H9 (cell line): Measurements from ENCODE around the gene ITGB3. TPM values are rescaled to one million over a fixed set of nuclear protein-coding genes. Genes with fewer than 3 reads are reported as not detected.

ENCODE experiments used
- DNase-seq: peaks from one replicate; pipeline ENCODE4 v3.0.0-alpha.2; 2017
- H2AFZ ChIP-seq: one replicate; pipeline ENCODE4 v1.6.1; 2013; ENCODE audit warnings: mild to moderate bottlenecking, low read length, control low read depth, moderate library complexity
- H2AK5ac ChIP-seq: 2 replicates; pipeline ENCODE4 v1.6.1; 2013; ENCODE audit warnings: low read length, control low read depth, mixed read lengths; ENCODE audit not compliant: insufficient read length
- H2BK120ac ChIP-seq: one replicate; pipeline ENCODE4 v1.6.1; 2013; ENCODE audit warnings: low read depth, mild to moderate bottlenecking, low read length, control low read depth, inconsistent platforms; ENCODE audit not compliant: poor library complexity, severe bottlenecking
- H2BK12ac ChIP-seq: 2 replicates; pipeline ENCODE4 v1.6.1; 2013; ENCODE audit warnings: low read length, control low read depth, mixed read lengths, low read depth; ENCODE audit not compliant: insufficient read length
- H2BK15ac ChIP-seq: 2 replicates; pipeline ENCODE4 v1.6.1; 2013; ENCODE audit warnings: low read depth, low read length, control low read depth
- H2BK20ac ChIP-seq: one replicate; pipeline ENCODE4 v1.6.1; 2013; ENCODE audit warnings: low read depth, mild to moderate bottlenecking, low read length, control low read depth, inconsistent platforms; ENCODE audit not compliant: poor library complexity, severe bottlenecking
- H2BK5ac ChIP-seq: 2 replicates; pipeline ENCODE4 v1.6.1; 2013; ENCODE audit warnings: low read length, control low read depth, mixed read lengths; ENCODE audit not compliant: insufficient read length
- H3K14ac ChIP-seq: 2 replicates; pipeline ENCODE4 v1.6.1; 2013; ENCODE audit warnings: low read length, control low read depth; ENCODE audit not compliant: insufficient read depth
- H3K18ac ChIP-seq: 2 replicates; pipeline ENCODE4 v1.6.1; 2013; ENCODE audit warnings: low read depth, mild to moderate bottlenecking, mixed read lengths, low read length, control low read depth; ENCODE audit not compliant: insufficient read length
- H3K23ac ChIP-seq: 2 replicates; pipeline ENCODE4 v1.6.1; 2013; ENCODE audit warnings: low read length, control low read depth, mixed read lengths, low read depth; ENCODE audit not compliant: insufficient read length
- H3K23me2 ChIP-seq: 2 replicates; pipeline ENCODE4 v1.6.1; 2013; ENCODE audit warnings: low read depth, mild to moderate bottlenecking, mixed read lengths, low read length, control low read depth; ENCODE audit not compliant: insufficient read length, poor library complexity, severe bottlenecking
- H3K27ac ChIP-seq: 2 replicates; pipeline ENCODE4 v1.5.1; 2013; ENCODE audit warnings: low read length, control low read depth, mixed read lengths, low read depth; ENCODE audit not compliant: insufficient read length
- H3K27me3 ChIP-seq: 2 replicates; pipeline ENCODE4 v1.6.1; 2013; ENCODE audit warnings: low read length, control low read depth, inconsistent platforms; ENCODE audit not compliant: insufficient read depth
- H3K4ac ChIP-seq: 2 replicates; pipeline ENCODE4 v1.6.1; 2013; ENCODE audit warnings: low read depth, mild to moderate bottlenecking, control low read depth, inconsistent platforms, low read length, moderate library complexity
- H3K4me1 ChIP-seq: 2 replicates; pipeline ENCODE4 v1.6.1; 2013; ENCODE audit warnings: low read length, control low read depth, inconsistent platforms; ENCODE audit not compliant: insufficient read depth
- H3K4me2 ChIP-seq: 2 replicates; pipeline ENCODE4 v1.6.1; 2013; ENCODE audit warnings: low read length, control low read depth, mixed read lengths; ENCODE audit not compliant: insufficient read length, insufficient read depth
- H3K56ac ChIP-seq: 2 replicates; pipeline ENCODE4 v1.6.1; 2013; ENCODE audit warnings: low read depth, mild to moderate bottlenecking, mixed read lengths, low read length, control low read depth; ENCODE audit not compliant: insufficient read length
- H3K79me1 ChIP-seq: 2 replicates; pipeline ENCODE4 v1.6.1; 2013; ENCODE audit warnings: low read depth, mild to moderate bottlenecking, moderate library complexity, low read length, control low read depth, inconsistent platforms; ENCODE audit not compliant: insufficient read depth, poor library complexity, severe bottlenecking
- H3K79me2 ChIP-seq: 2 replicates; pipeline ENCODE4 v1.6.1; 2013; ENCODE audit warnings: low read length, control low read depth, inconsistent platforms; ENCODE audit not compliant: insufficient read depth
- H3K9ac ChIP-seq: 2 replicates; pipeline ENCODE4 v1.6.1; 2013; ENCODE audit warnings: low read length, control low read depth, mixed read lengths; ENCODE audit not compliant: insufficient read length; ENCODE audit errors: extremely low read depth
- H3K9me3 ChIP-seq: one replicate; pipeline ENCODE4 v1.6.1; 2013; ENCODE audit warnings: low read depth, low read length, inconsistent platforms; ENCODE audit not compliant: control insufficient read depth
- H3T11ph ChIP-seq: one replicate; pipeline ENCODE4 v1.6.1; 2013; ENCODE audit warnings: mild to moderate bottlenecking, low read length, control low read depth, inconsistent platforms
- H4K20me1 ChIP-seq: one replicate; pipeline ENCODE4 v1.6.1; 2013; ENCODE audit not compliant: control insufficient read depth, insufficient read length, insufficient read depth
- H4K5ac ChIP-seq: 2 replicates; pipeline ENCODE4 v1.6.1; 2013; ENCODE audit warnings: low read depth, mild to moderate bottlenecking, mixed read lengths, low read length, control low read depth; ENCODE audit not compliant: insufficient read length
- H4K8ac ChIP-seq: replicated peaks from 2 replicates; pipeline ENCODE4 v1.6.1; 2013; ENCODE audit warnings: low read length, control low read depth, mixed read lengths, low read depth; ENCODE audit not compliant: insufficient read length
- H4K91ac ChIP-seq: 2 replicates; pipeline ENCODE4 v1.6.1; 2013; ENCODE audit warnings: low read depth, mild to moderate bottlenecking, moderate library complexity, mixed read lengths, low read length, control low read depth; ENCODE audit not compliant: insufficient read length
- H3K27ac Mint-ChIP-seq, 3 experiments: 2 replicates in 2 of 3; 3 replicates in 1 of 3; pipeline ENCODE4 v1.8.0; 2020 to 2021; ENCODE audit warnings: mixed read lengths in 3 of 3, mild to moderate bottlenecking in 1 of 3, moderate library complexity in 1 of 3
- H3K27me3 Mint-ChIP-seq: 2 replicates; pipeline ENCODE4 v1.8.0; 2021; ENCODE audit warnings: low read depth, mild to moderate bottlenecking, moderate library complexity, mixed read lengths
- H3K36me3 Mint-ChIP-seq, 3 experiments: 2 replicates in 2 of 3; 3 replicates in 1 of 3; pipeline ENCODE4 v1.8.0; 2020 to 2021; ENCODE audit warnings: low read depth in 3 of 3, mixed read lengths in 3 of 3; ENCODE audit not compliant: insufficient read depth in 1 of 3
- H3K4me1 Mint-ChIP-seq, 2 experiments: 2 replicates each; pipeline ENCODE4 v1.8.0; 2020; ENCODE audit warnings: mixed read lengths in 2 of 2
- H3K4me3 Mint-ChIP-seq, 2 experiments: 2 replicates in 1 of 2; 3 replicates in 1 of 2; pipeline ENCODE4 v1.8.0; 2020 to 2021; ENCODE audit warnings: mild to moderate bottlenecking in 2 of 2, mixed read lengths in 2 of 2, moderate library complexity in 1 of 2
- H3K9me3 Mint-ChIP-seq, 2 experiments: 2 replicates in 1 of 2; 3 replicates in 1 of 2; pipeline ENCODE4 v1.8.0; 2020; ENCODE audit warnings: mild to moderate bottlenecking in 2 of 2, mixed read lengths in 2 of 2, moderate library complexity in 1 of 2
- CTCF ChIP-seq: fragments of 200-600 bp; sonication (generic); conservative IDR thresholded peaks from 3 replicates; pipeline ENCODE4 v1.8.0; 2021; ENCODE audit warnings: antibody characterized with exemption, mild to moderate bottlenecking
- WGBS: extraction: QIAGEN DNeasy Blood & Tissue Kit; methylation state at CpG from one replicate; pipeline ENCODE4 v1.1.7; 2013; ENCODE audit warnings: missing lambda C conversion rate, low lambda C conversion rate, mixed read lengths; ENCODE audit not compliant: insufficient read length; ENCODE audit errors: extremely low coverage; 5-methylcytosine and 5-hydroxymethylcytosine counted together
- total RNA-seq: library from RNA; stranded (reverse); gene quantifications from 2 replicates; pipeline ENCODE4 v1.2.1, GENCODE V29; 2021

ITGB3 gene
- total RNA-seq, 1 experiment from 2014 or later = not detected

GRCh38 chr17:47230864-47231263, 22.8 kb upstream of the ITGB3 start:
- Histone ChIP-seq H3K56ac (no peak overlapping the region), H4K8ac (no peak overlapping the region), H2BK12ac (no peak overlapping the region), H3K23me2 (no peaks in the 10 kb centered on the region), H2BK20ac (no peak overlapping the region), H4K5ac (no peak overlapping the region), H4K20me1 (no peaks in the 10 kb centered on the region), H4K91ac (no peak overlapping the region), H2AK5ac (no peak overlapping the region), H2BK15ac (no peak overlapping the region), H3K4me1 (no peaks in the 10 kb centered on the region; the same call in 1 of the 2 replicates), H3K79me2 (no peaks in the 10 kb centered on the region), H3K27me3 (no peaks in the 10 kb centered on the region), H3K14ac (no peak overlapping the region), H3K18ac (no peak overlapping the region), H3K23ac (no peak overlapping the region), H3K9ac (no peak overlapping the region), H2BK5ac (no peak overlapping the region), H3K9me3 (no peaks in the 10 kb centered on the region), H3K79me1 (no peaks in the 10 kb centered on the region), H3K4ac (no peak overlapping the region), H3T11ph (no peak overlapping the region), H2BK120ac (no peak overlapping the region), H3K4me2 (no peak overlapping the region), H2AFZ (no peak overlapping the region), H3K27ac (no peak overlapping the region)
- Mint-ChIP-seq H3K27ac (no peak overlapping the region), H3K4me1 (peaks cover 13 to 16% of the 10 kb centered on the region in 2 experiments), H3K4me3 (no peak overlapping the region), H3K27me3 (peaks cover 27% of the 10 kb centered on the region), H3K36me3 (no peaks in the 10 kb centered on the region), H3K9me3 (no peaks in the 10 kb centered on the region; a peak in 1 of 5 replicates)
- no CpG with 5 or more reads among the region's 10 CpGs for WGBS
- no peak for TF ChIP-seq CTCF
- DNase-seq = no peak
